ENCODE measurements around the gene SCRN1. TPM values are rescaled to one million over a fixed set of nuclear protein-coding genes. Genes with fewer than 3 reads are reported as not detected.
"Not testable (repeated sequence)": the region's sequence is repeated elsewhere in the genome, so short reads cannot be mapped to it uniquely, and the experiment has no call there.

Gene SCRN1
- total RNA-seq, 2 donors from 2014 or later: 5.7 to 6.1 TPM

GRCh38 chr7:29971566-29972314 lies 17.9 kb downstream of the SCRN1 start:
- DNase-seq: no peak
- H3K36me3 Mint-ChIP-seq (ENCODE audit: low read depth): peaks cover 3% of the 10 kb centered on the region
- H3K4me1 Mint-ChIP-seq: peaks cover 13% of the 10 kb centered on the region
- no peak for ATAC-seq
- H3K27me3 Mint-ChIP-seq: peaks cover 54% of the 10 kb centered on the region
- H3K9me3 ChIP-seq (ENCODE audit: control insufficient read depth, low read length, poor library complexity, severe bottlenecking): no peaks in the 10 kb centered on the region
- H3K27ac Mint-ChIP-seq: no peak overlapping the region
- H3K4me3 Mint-ChIP-seq: no peak overlapping the region

- H3K4me1 Mint-ChIP-seq: peaks cover 11% of the 10 kb centered on the region
- H3K4me3 Mint-ChIP-seq: no peak overlapping the region
- DNase-seq: no peak
- ATAC-seq: no peak
- peaks cover 5% of the 10 kb centered on the region for H3K36me3 Mint-ChIP-seq (ENCODE audit: low read depth)
- H3K27me3 Mint-ChIP-seq: peaks cover 60% of the 10 kb centered on the region
- peak overlapping the region; percentile 30 for H3K27ac Mint-ChIP-seq
- H3K9me3 ChIP-seq (ENCODE audit: control insufficient read depth, low read length, poor library complexity, severe bottlenecking): no peaks in the 10 kb centered on the region
These were observed 19.4 kb downstream of the SCRN1 start for GRCh38 chr7:29970158-29970557.

GRCh38 chr7:29969738-29970137 lies 19.9 kb downstream of the SCRN1 start:
- Mint-ChIP-seq H3K36me3 (ENCODE audit: low read depth) (peaks cover 5% of the 10 kb centered on the region), H3K27me3 (peaks cover 63% of the 10 kb centered on the region), H3K4me1 (peaks cover 11% of the 10 kb centered on the region), H3K4me3 (no peak overlapping the region), H3K27ac (peak overlapping the region; percentile 30)
- H3K9me3 ChIP-seq (ENCODE audit: control insufficient read depth, low read length, poor library complexity, severe bottlenecking): no peaks in the 10 kb centered on the region
- no peak for DNase-seq
- ATAC-seq: no peak

GRCh38 chr7:29968683-29969395 lies 20.8 kb downstream of the SCRN1 start:
- H3K27me3 Mint-ChIP-seq: peaks cover 58% of the 10 kb centered on the region
- DNase-seq (no peak), ATAC-seq (no peak)
- no peak overlapping the region for H3K4me3 Mint-ChIP-seq
- no peaks in the 10 kb centered on the region for H3K9me3 ChIP-seq (ENCODE audit: control insufficient read depth, low read length, poor library complexity, severe bottlenecking)
- H3K4me1 Mint-ChIP-seq: peaks cover 11% of the 10 kb centered on the region
- H3K36me3 Mint-ChIP-seq (ENCODE audit: low read depth): peaks cover 5% of the 10 kb centered on the region
- no peak overlapping the region for H3K27ac Mint-ChIP-seq

GRCh38 chr7:29965030-29965429 lies 24.6 kb downstream of the SCRN1 start:
- peaks cover 10% of the 10 kb centered on the region for H3K4me1 Mint-ChIP-seq
- H3K27ac Mint-ChIP-seq: no peak overlapping the region
- peaks cover 35% of the 10 kb centered on the region for H3K27me3 Mint-ChIP-seq
- H3K36me3 Mint-ChIP-seq (ENCODE audit: low read depth): peaks cover 2% of the 10 kb centered on the region
- DNase-seq (no peak), ATAC-seq (no peak)
- no peak overlapping the region for H3K4me3 Mint-ChIP-seq
- H3K9me3 ChIP-seq (ENCODE audit: control insufficient read depth, low read length, poor library complexity, severe bottlenecking): no peaks in the 10 kb centered on the region

- no peak overlapping the region for H3K4me3 Mint-ChIP-seq
- peaks cover 38% of the 10 kb centered on the region for H3K27me3 Mint-ChIP-seq
- H3K4me1 Mint-ChIP-seq: peaks cover 7% of the 10 kb centered on the region
- no peak for DNase-seq
- H3K27ac Mint-ChIP-seq: no peak overlapping the region
- no peak for ATAC-seq
- peaks cover 2% of the 10 kb centered on the region for H3K36me3 Mint-ChIP-seq (ENCODE audit: low read depth)
- no peaks in the 10 kb centered on the region for H3K9me3 ChIP-seq (ENCODE audit: control insufficient read depth, low read length, poor library complexity, severe bottlenecking)
These were observed 27.6 kb downstream of the SCRN1 start for GRCh38 chr7:29962035-29962434.

- ATAC-seq; H3K36me3 Mint-ChIP-seq (ENCODE audit: low read depth); H3K27ac Mint-ChIP-seq; H3K4me1 Mint-ChIP-seq; H3K4me3 Mint-ChIP-seq; H3K9me3 ChIP-seq (ENCODE audit: control insufficient read depth, low read length, poor library complexity, severe bottlenecking); DNase-seq: not testable (repeated sequence)
- H3K27me3 Mint-ChIP-seq: peaks cover 36% of the 10 kb centered on the region
These were observed 28.0 kb downstream of the SCRN1 start for GRCh38 chr7:29961611-29962010.

GRCh38 chr7:29958667-29959358 lies 30.8 kb downstream of the SCRN1 start:
- H3K9me3 ChIP-seq (ENCODE audit: control insufficient read depth, low read length, poor library complexity, severe bottlenecking): no peaks in the 10 kb centered on the region
- Mint-ChIP-seq H3K4me1 (peaks cover 19% of the 10 kb centered on the region), H3K27me3 (peaks cover 24% of the 10 kb centered on the region), H3K27ac (no peak overlapping the region), H3K36me3 (ENCODE audit: low read depth) (no peaks in the 10 kb centered on the region), H3K4me3 (no peak overlapping the region)
- ATAC-seq: no peak
- no peak for DNase-seq

GRCh38 chr7:29957521-29958310 lies 31.9 kb downstream of the SCRN1 start:
- peaks cover 24% of the 10 kb centered on the region for H3K27me3 Mint-ChIP-seq
- H3K9me3 ChIP-seq (ENCODE audit: control insufficient read depth, low read length, poor library complexity, severe bottlenecking): no peaks in the 10 kb centered on the region
- H3K27ac Mint-ChIP-seq: no peak overlapping the region
- H3K4me1 Mint-ChIP-seq: peaks cover 19% of the 10 kb centered on the region
- H3K4me3 Mint-ChIP-seq: no peak overlapping the region
- ATAC-seq (no peak), DNase-seq (no peak)
- H3K36me3 Mint-ChIP-seq (ENCODE audit: low read depth): no peaks in the 10 kb centered on the region

- no peak for ATAC-seq
These were observed 33.1 kb downstream of the SCRN1 start for GRCh38 chr7:29956487-29956836.

GRCh38 chr7:29955799-29956486 lies 33.7 kb downstream of the SCRN1 start:
- H3K27me3 Mint-ChIP-seq: peaks cover 34% of the 10 kb centered on the region
- H3K9me3 ChIP-seq (ENCODE audit: control insufficient read depth, low read length, poor library complexity, severe bottlenecking): no peaks in the 10 kb centered on the region
- H3K4me1 Mint-ChIP-seq: peaks cover 16% of the 10 kb centered on the region
- H3K27ac Mint-ChIP-seq: peak overlapping the region; percentile 6
- peaks cover 2% of the 10 kb centered on the region for H3K36me3 Mint-ChIP-seq (ENCODE audit: low read depth)
- no peak overlapping the region for H3K4me3 Mint-ChIP-seq
- ATAC-seq (peak; percentile 54), DNase-seq (no peak)

More at GRCh38 chr7:29956487-29956836, 33.1 kb downstream of the SCRN1 start:
- H3K27me3 Mint-ChIP-seq: peaks cover 29% of the 10 kb centered on the region
- H3K4me3 Mint-ChIP-seq: no peak overlapping the region
- no peak for DNase-seq
- H3K36me3 Mint-ChIP-seq (ENCODE audit: low read depth): no peaks in the 10 kb centered on the region
- peak overlapping the region; percentile 6 for H3K27ac Mint-ChIP-seq
- no peaks in the 10 kb centered on the region for H3K9me3 ChIP-seq (ENCODE audit: control insufficient read depth, low read length, poor library complexity, severe bottlenecking)
- peaks cover 16% of the 10 kb centered on the region for H3K4me1 Mint-ChIP-seq

GRCh38 chr7:29955075-29955792 lies 34.4 kb downstream of the SCRN1 start:
- H3K9me3 ChIP-seq (ENCODE audit: control insufficient read depth, low read length, poor library complexity, severe bottlenecking): no peaks in the 10 kb centered on the region
- Mint-ChIP-seq H3K27me3 (peaks cover 38% of the 10 kb centered on the region), H3K36me3 (ENCODE audit: low read depth) (peaks cover 2% of the 10 kb centered on the region), H3K4me3 (no peak overlapping the region), H3K27ac (no peak overlapping the region), H3K4me1 (peaks cover 16% of the 10 kb centered on the region)
- no peak for DNase-seq
- no peak for ATAC-seq
